ENCODE measurements around the gene POU6F2.

DNA sequence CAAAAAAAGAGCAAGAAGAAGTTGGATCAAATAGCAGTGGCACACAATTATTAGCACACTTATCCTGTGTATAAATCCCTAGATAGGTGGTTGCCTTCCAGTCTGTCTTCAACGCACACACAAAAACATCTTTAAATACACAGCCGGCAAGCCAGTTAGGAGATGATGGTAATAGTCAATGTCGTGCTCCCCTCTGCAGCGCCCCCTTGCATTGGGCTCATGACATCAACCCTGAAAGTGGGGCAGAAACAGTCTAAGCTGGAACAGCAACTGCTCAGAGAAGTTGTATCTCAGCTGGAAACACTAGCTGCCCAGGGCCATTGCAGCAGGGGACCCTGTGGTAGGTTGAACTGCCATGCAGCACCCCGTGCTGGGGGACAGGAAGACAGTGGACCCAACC lies 409.0 kb downstream of the POU6F2 start:
- TF ChIP-seq NFIC (IDR thresholded peaks at IDR 0.05) (no peak), CREB1 (IDR thresholded peaks at IDR 0.05; ENCODE audit: low read depth) (no peak), YY1 (IDR thresholded peaks at IDR 0.05; ENCODE audit: low read depth) (no peak), TAF1 (IDR thresholded peaks at IDR 0.05; ENCODE audit: low read depth) (no peak), FOXM1 (IDR thresholded peaks at IDR 0.05; ENCODE audit: borderline replicate concordance, low read depth) (no peak), EP300 (IDR thresholded peaks at IDR 0.05; ENCODE audit: borderline replicate concordance) (no peak), CEBPB (IDR thresholded peaks at IDR 0.05) (no peak), RAD21 (IDR thresholded peaks at IDR 0.05; ENCODE audit: low read depth) (no peak)
- TF ChIP-seq, protein P1, sequence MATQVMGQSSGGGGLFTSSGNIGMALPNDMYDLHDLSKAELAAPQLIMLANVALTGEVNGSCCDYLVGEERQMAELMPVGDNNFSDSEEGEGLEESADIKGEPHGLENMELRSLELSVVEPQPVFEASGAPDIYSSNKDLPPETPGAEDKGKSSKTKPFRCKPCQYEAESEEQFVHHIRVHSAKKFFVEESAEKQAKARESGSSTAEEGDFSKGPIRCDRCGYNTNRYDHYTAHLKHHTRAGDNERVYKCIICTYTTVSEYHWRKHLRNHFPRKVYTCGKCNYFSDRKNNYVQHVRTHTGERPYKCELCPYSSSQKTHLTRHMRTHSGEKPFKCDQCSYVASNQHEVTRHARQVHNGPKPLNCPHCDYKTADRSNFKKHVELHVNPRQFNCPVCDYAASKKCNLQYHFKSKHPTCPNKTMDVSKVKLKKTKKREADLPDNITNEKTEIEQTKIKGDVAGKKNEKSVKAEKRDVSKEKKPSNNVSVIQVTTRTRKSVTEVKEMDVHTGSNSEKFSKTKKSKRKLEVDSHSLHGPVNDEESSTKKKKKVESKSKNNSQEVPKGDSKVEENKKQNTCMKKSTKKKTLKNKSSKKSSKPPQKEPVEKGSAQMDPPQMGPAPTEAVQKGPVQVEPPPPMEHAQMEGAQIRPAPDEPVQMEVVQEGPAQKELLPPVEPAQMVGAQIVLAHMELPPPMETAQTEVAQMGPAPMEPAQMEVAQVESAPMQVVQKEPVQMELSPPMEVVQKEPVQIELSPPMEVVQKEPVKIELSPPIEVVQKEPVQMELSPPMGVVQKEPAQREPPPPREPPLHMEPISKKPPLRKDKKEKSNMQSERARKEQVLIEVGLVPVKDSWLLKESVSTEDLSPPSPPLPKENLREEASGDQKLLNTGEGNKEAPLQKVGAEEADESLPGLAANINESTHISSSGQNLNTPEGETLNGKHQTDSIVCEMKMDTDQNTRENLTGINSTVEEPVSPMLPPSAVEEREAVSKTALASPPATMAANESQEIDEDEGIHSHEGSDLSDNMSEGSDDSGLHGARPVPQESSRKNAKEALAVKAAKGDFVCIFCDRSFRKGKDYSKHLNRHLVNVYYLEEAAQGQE (IDR thresholded peaks at IDR 0.05; ENCODE audit: low read depth), result no peak
- TF ChIP-seq, protein P2, sequence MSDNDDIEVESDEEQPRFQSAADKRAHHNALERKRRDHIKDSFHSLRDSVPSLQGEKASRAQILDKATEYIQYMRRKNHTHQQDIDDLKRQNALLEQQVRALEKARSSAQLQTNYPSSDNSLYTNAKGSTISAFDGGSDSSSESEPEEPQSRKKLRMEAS (IDR thresholded peaks at IDR 0.05), result no peak
